SK-N-SH treated with all-trans-retinoic acid at 6 μM for 48 hours (cell line): ENCODE data around the gene SPON1.
A peak's percentile ranks its signal among the peaks of the same experiment; 100 is the strongest.

Experiments used
- ATAC-seq: fragments of 200-7000 bp; cut with Tn5 transposase; 3 replicates; pipeline ENCODE4 v1.9.1; 2020; ENCODE audit warnings: mild to moderate bottlenecking, moderate library complexity
- ARNTL ChIP-seq: fragments of 450-650 bp; formaldehyde crosslinking; IDR thresholded peaks from 2 replicates; pipeline ENCODE4 v1.5.0; 2020; ENCODE audit warnings: low read depth, mild to moderate bottlenecking, moderate library complexity, borderline replicate concordance
- CREB5 ChIP-seq: fragments of 250-450 bp; sonication (Bioruptor Pico); IDR thresholded peaks from 2 replicates; pipeline ENCODE4 v1.5.1; 2020; ENCODE audit warnings: low read depth, mild to moderate bottlenecking, moderate library complexity
- CSRNP3 ChIP-seq: fragments of 250-450 bp; sonication (Bioruptor Pico); IDR thresholded peaks from 2 replicates; pipeline ENCODE4 v1.5.1; 2021; ENCODE audit warnings: mild to moderate bottlenecking, moderate library complexity
- ESRRG ChIP-seq: fragments of 250-450 bp; sonication (Bioruptor Pico); IDR thresholded peaks from 2 replicates; pipeline ENCODE4 v1.6.1; 2021; ENCODE audit warnings: mild to moderate bottlenecking
- GLIS3 ChIP-seq: fragments of 250-450 bp; sonication (Bioruptor Pico); IDR thresholded peaks from 2 replicates; pipeline ENCODE4 v1.5.0; 2020; ENCODE audit warnings: mild to moderate bottlenecking, moderate library complexity
- ISL1 ChIP-seq: fragments of 250-450 bp; sonication (Bioruptor Pico); IDR thresholded peaks from 2 replicates; pipeline ENCODE4 v2.1.2; 2022; ENCODE audit warnings: mild to moderate bottlenecking, moderate library complexity
- OSR1 ChIP-seq: fragments of 250-450 bp; sonication (Bioruptor Pico); IDR thresholded peaks from 2 replicates; pipeline ENCODE4 v1.8.0; 2022; ENCODE audit warnings: moderate library complexity, mild to moderate bottlenecking, inconsistent platforms
- PPARA ChIP-seq: fragments of 250-450 bp; sonication (Bioruptor Pico); IDR thresholded peaks from 2 replicates; pipeline ENCODE4 v1.5.0; 2020; ENCODE audit warnings: mild to moderate bottlenecking, borderline replicate concordance
- RARB ChIP-seq: fragments of 250-450 bp; sonication (Bioruptor Pico); IDR thresholded peaks from 2 replicates; pipeline ENCODE4 v1.8.0; 2021; ENCODE audit warnings: mild to moderate bottlenecking, moderate library complexity
- SNAI2 ChIP-seq: fragments of 250-450 bp; sonication (Bioruptor Pico); IDR thresholded peaks from 2 replicates; pipeline ENCODE4 v1.5.0; 2020; ENCODE audit warnings: mild to moderate bottlenecking, moderate library complexity
- TCF4 ChIP-seq: fragments of 250-450 bp; sonication (Bioruptor Pico); IDR thresholded peaks from 2 replicates; pipeline ENCODE4 v1.8.0; 2021; ENCODE audit warnings: mild to moderate bottlenecking, moderate library complexity, borderline replicate concordance
- TOX ChIP-seq: fragments of 250-450 bp; sonication (Bioruptor Pico); IDR thresholded peaks from 2 replicates; pipeline ENCODE4 v1.8.0; 2021; ENCODE audit warnings: mild to moderate bottlenecking, moderate library complexity, borderline replicate concordance
- ZC3H10 ChIP-seq: fragments of 250-450 bp; sonication (Bioruptor Pico); IDR thresholded peaks from 2 replicates; pipeline ENCODE4 v1.5.1; 2021; ENCODE audit warnings: mild to moderate bottlenecking, moderate library complexity
- ZFP3 ChIP-seq: fragments of 250-450 bp; sonication (Bioruptor Pico); IDR thresholded peaks from 2 replicates; pipeline ENCODE4 v1.5.0; 2020; ENCODE audit warnings: mild to moderate bottlenecking, moderate library complexity
- ZNF565 ChIP-seq: fragments of 450-650 bp; formaldehyde crosslinking; conservative IDR thresholded peaks from 2 replicates; pipeline ENCODE4 v1.5.0; 2020; ENCODE audit warnings: low read depth, mild to moderate bottlenecking, moderate library complexity
- ZNF70 ChIP-seq: fragments of 450-650 bp; formaldehyde crosslinking; IDR thresholded peaks from 2 replicates; pipeline ENCODE4 v1.5.0; 2020; ENCODE audit warnings: mild to moderate bottlenecking, moderate library complexity
- ZNF8 ChIP-seq: fragments of 450-650 bp; formaldehyde crosslinking; IDR thresholded peaks from 2 replicates; pipeline ENCODE4 v1.5.0; 2020; ENCODE audit warnings: mild to moderate bottlenecking, moderate library complexity
- TF ChIP-seq, protein P1 (sequence below): fragments of 250-450 bp; sonication (Bioruptor Pico); IDR thresholded peaks from 2 replicates; pipeline ENCODE4 v1.8.0; 2020; ENCODE audit warnings: mild to moderate bottlenecking, moderate library complexity, borderline replicate concordance
- TF ChIP-seq, protein P2 (sequence below): fragments of 250-450 bp; sonication (Bioruptor Pico); IDR thresholded peaks from 2 replicates; pipeline ENCODE4 v1.5.0; 2020; ENCODE audit warnings: mild to moderate bottlenecking, moderate library complexity

SPON1 gene

DNA sequence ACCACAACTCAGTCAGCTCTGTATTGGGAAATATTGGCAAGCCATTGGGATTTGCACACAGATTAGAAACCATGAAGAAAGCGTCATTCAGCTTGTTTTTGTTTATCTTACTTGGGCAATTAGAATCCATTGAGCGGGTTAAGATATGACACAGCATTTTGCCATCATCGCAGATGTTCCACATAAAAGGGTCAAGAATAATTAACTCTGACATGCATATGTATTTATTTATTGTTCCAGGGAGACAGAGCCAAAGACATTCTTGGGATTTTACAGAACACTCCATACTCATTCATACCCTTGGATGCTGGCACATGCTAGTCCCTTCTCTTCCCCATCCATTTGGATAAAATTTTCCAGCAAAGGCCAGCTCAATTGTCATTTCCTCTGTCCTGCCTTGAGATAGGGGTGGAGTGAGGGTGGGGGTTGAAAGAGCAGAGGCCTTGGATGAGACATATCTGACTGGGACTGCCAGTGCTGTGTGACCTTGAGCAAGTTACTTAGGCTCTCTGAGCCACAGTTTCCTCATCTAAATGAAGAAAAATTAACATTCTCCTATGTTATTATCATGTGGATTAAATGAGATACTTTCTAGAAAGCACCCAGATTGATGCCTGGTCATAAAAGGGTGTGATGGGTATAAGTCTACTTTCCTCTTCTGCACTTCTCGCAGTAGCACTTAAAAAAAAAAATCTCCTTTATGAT, 216.7 kb downstream of the SPON1 start:
- peak; percentile 34; the same call in 1 of the 3 replicates for ATAC-seq
- TF ChIP-seq ARNTL: no peak
- no peak for TF ChIP-seq OSR1 (CRISPR knock-in tag)
- TF ChIP-seq RARB: no peak
- TF ChIP-seq ZNF565 (CRISPR knock-in tag): no peak
- TF ChIP-seq ISL1 (CRISPR knock-in tag): peak; percentile 45; the same call in 1 of the 2 replicates
- no peak for TF ChIP-seq TOX (CRISPR knock-in tag)
- no peak for TF ChIP-seq ESRRG (CRISPR knock-in tag)
- TF ChIP-seq CREB5 (CRISPR knock-in tag): no peak
- TF ChIP-seq, protein P1, sequence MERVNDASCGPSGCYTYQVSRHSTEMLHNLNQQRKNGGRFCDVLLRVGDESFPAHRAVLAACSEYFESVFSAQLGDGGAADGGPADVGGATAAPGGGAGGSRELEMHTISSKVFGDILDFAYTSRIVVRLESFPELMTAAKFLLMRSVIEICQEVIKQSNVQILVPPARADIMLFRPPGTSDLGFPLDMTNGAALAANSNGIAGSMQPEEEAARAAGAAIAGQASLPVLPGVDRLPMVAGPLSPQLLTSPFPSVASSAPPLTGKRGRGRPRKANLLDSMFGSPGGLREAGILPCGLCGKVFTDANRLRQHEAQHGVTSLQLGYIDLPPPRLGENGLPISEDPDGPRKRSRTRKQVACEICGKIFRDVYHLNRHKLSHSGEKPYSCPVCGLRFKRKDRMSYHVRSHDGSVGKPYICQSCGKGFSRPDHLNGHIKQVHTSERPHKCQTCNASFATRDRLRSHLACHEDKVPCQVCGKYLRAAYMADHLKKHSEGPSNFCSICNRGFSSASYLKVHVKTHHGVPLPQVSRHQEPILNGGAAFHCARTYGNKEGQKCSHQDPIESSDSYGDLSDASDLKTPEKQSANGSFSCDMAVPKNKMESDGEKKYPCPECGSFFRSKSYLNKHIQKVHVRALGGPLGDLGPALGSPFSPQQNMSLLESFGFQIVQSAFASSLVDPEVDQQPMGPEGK (CRISPR knock-in tag): no peak
- TF ChIP-seq ZNF8 (CRISPR knock-in tag): no peak
- TF ChIP-seq, protein P2, sequence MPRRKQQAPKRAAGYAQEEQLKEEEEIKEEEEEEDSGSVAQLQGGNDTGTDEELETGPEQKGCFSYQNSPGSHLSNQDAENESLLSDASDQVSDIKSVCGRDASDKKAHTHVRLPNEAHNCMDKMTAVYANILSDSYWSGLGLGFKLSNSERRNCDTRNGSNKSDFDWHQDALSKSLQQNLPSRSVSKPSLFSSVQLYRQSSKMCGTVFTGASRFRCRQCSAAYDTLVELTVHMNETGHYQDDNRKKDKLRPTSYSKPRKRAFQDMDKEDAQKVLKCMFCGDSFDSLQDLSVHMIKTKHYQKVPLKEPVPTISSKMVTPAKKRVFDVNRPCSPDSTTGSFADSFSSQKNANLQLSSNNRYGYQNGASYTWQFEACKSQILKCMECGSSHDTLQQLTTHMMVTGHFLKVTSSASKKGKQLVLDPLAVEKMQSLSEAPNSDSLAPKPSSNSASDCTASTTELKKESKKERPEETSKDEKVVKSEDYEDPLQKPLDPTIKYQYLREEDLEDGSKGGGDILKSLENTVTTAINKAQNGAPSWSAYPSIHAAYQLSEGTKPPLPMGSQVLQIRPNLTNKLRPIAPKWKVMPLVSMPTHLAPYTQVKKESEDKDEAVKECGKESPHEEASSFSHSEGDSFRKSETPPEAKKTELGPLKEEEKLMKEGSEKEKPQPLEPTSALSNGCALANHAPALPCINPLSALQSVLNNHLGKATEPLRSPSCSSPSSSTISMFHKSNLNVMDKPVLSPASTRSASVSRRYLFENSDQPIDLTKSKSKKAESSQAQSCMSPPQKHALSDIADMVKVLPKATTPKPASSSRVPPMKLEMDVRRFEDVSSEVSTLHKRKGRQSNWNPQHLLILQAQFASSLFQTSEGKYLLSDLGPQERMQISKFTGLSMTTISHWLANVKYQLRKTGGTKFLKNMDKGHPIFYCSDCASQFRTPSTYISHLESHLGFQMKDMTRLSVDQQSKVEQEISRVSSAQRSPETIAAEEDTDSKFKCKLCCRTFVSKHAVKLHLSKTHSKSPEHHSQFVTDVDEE (CRISPR knock-in tag): 0 out of 2 replicates have a peak, but pooled peaks have one; percentile 34
- TF ChIP-seq CSRNP3 (CRISPR knock-in tag): no peak
- no peak for TF ChIP-seq ZFP3 (CRISPR knock-in tag)
- TF ChIP-seq PPARA (CRISPR knock-in tag): no peak
- TF ChIP-seq ZC3H10: no peak
- no peak for TF ChIP-seq GLIS3 (CRISPR knock-in tag)
- no peak for TF ChIP-seq ZNF70

GRCh38 chr11:14181121-14181520, 218.6 kb downstream of the SPON1 start:
- no peak for ATAC-seq
- TF ChIP-seq, protein P1 (CRISPR knock-in tag): no peak
- TF ChIP-seq ZNF565 (CRISPR knock-in tag): no peak
- no peak for TF ChIP-seq TCF4 (CRISPR knock-in tag)
- no peak for TF ChIP-seq ESRRG (CRISPR knock-in tag)
- no peak for TF ChIP-seq ZNF8 (CRISPR knock-in tag)
- no peak for TF ChIP-seq SNAI2 (CRISPR knock-in tag)
- TF ChIP-seq TOX (CRISPR knock-in tag): no peak
- no peak for TF ChIP-seq RARB
- TF ChIP-seq ZC3H10: no peak
- no peak for TF ChIP-seq OSR1 (CRISPR knock-in tag)
- TF ChIP-seq, protein P2 (CRISPR knock-in tag): no peak
